HCT116 (cell line): ENCODE measurements around the gene LRBA. TPM values are rescaled to one million over a fixed set of nuclear protein-coding genes. Genes with fewer than 3 reads are reported as not detected.

Experiments used
- ATAC-seq: fragments of 200-7000 bp; cut with Tn5 transposase; 2 replicates; pipeline ENCODE4 v1.9.1; 2020; ENCODE audit warnings: mild to moderate bottlenecking, moderate library complexity
- BruUV-seq: library from RNA; stranded (reverse); fragments of 400-500 nt; replicated peaks from 2 replicates; lab custom pipeline; 2021; lab: Mats Ljungman, UMichigan
- CTCF ChIA-PET: fragments of 300-600 bp; sonication (Branson Sonifier 250); formaldehyde crosslinking; loops from one replicate; lab custom pipeline; 2021; ENCODE audit warnings: antibody characterized with exemption; lab: Charles Lee
- POLR2A ChIA-PET: fragments of 300-600, 350-600 bp; sonication (Branson Sonifier 250); formaldehyde crosslinking; loops from one replicate; lab custom pipeline; 2021; ENCODE audit warnings: antibody characterized with exemption; lab: Charles Lee
- RAD21 ChIA-PET, 2 experiments: fragments of 300-600 bp; sonication (Branson Sonifier 250); formaldehyde crosslinking; loops; one replicate each; lab custom pipeline; 2023; ENCODE audit warnings: low total read pairs in 2 of 2; ENCODE audit not compliant: uncharacterized antibody in 2 of 2, unreplicated experiment in 2 of 2, low non-redundant PET in 1 of 2; lab: Charles Lee
- DNase-seq: peaks from one replicate; pipeline ENCODE4 v3.0.0-alpha.2; 2010; ENCODE audit warnings: low read depth, low spot score
- H2AFZ ChIP-seq: fragments of 200-600 bp; shearing (Covaris generic), sonication (generic); 2 replicates; pipeline ENCODE4 v1.6.1; 2017; ENCODE audit warnings: low read depth, mixed run types, mixed read lengths, antibody characterized with exemption, low read length; ENCODE audit not compliant: poor library complexity, severe bottlenecking
- H3K27ac ChIP-seq: 2 replicates; pipeline ENCODE4 v1.5.1; 2012; ENCODE audit warnings: low read depth, low read length
- H3K27me3 ChIP-seq: fragments of 200-600 bp; sonication (generic); 2 replicates; pipeline ENCODE4 v1.6.1; 2016; ENCODE audit warnings: mixed run types, low read length, mixed read lengths; ENCODE audit not compliant: insufficient read depth
- H3K36me3 ChIP-seq, 2 experiments: fragments of 200-500 bp in 1 of 2; fragments of 200-600 bp in 1 of 2; sonication (Bioruptor generic) in 1 of 2; sonication (generic) in 1 of 2; 2 replicates each; pipeline versions ENCODE4 v1.5.1 to v1.6.1; 2014 to 2016; ENCODE audit warnings: low read length in 2 of 2, inconsistent platforms in 1 of 2, mixed read lengths in 1 of 2, mixed run types in 1 of 2; ENCODE audit not compliant: insufficient read depth in 2 of 2, control insufficient read depth in 1 of 2
- H3K4me1 ChIP-seq, 2 experiments: fragments of 200-600 bp in 1 of 2; sonication (generic) in 1 of 2; 2 replicates each; pipeline versions ENCODE4 v1.5.1 to v1.6.1; 2012 to 2017; ENCODE audit warnings: low read length in 2 of 2, inconsistent platforms in 1 of 2, mild to moderate bottlenecking in 1 of 2, mixed read lengths in 1 of 2, mixed run types in 1 of 2, moderate library complexity in 1 of 2; ENCODE audit not compliant: insufficient read depth in 2 of 2, control insufficient read depth in 1 of 2
- H3K4me2 ChIP-seq: fragments of 200-600 bp; sonication (generic); 2 replicates; pipeline ENCODE4 v1.6.1; 2017; ENCODE audit warnings: mixed run types, low read length, mixed read lengths
- H3K4me3 ChIP-seq, 2 experiments: fragments of 200-600 bp in 1 of 2; sonication (generic) in 1 of 2; replicated peaks in 1 of 2; 2 replicates each; pipeline ENCODE4 v1.5.1; 2011 to 2016; ENCODE audit warnings: low read length in 2 of 2, control low read depth in 1 of 2, low read depth in 1 of 2, mild to moderate bottlenecking in 1 of 2, mixed read lengths in 1 of 2, mixed run types in 1 of 2
- H3K79me2 ChIP-seq: fragments of 200-600 bp; sonication (generic); 2 replicates; pipeline ENCODE4 v1.6.1; 2017; ENCODE audit warnings: mild to moderate bottlenecking, mixed run types, low read length, moderate library complexity, mixed read lengths; ENCODE audit not compliant: insufficient read depth
- H3K9ac ChIP-seq: fragments of 200-600 bp; sonication (generic); 2 replicates; pipeline ENCODE4 v1.6.1; 2016; ENCODE audit warnings: low read length, mixed read lengths
- H3K9me2 ChIP-seq: fragments of 200-600 bp; sonication (generic), shearing (Covaris generic); 2 replicates; pipeline ENCODE4 v1.6.1; 2017; ENCODE audit warnings: mixed run types, mild to moderate bottlenecking, moderate library complexity; ENCODE audit not compliant: insufficient read depth
- H3K9me3 ChIP-seq, 2 experiments: fragments of 200-500 bp in 1 of 2; fragments of 200-600 bp in 1 of 2; sonication (Bioruptor generic) in 1 of 2; sonication (generic) in 1 of 2; 2 replicates each; pipeline ENCODE4 v1.6.1; 2014 to 2017; ENCODE audit warnings: low read length in 2 of 2, mixed read lengths in 2 of 2, inconsistent platforms in 1 of 2, low read depth in 1 of 2, mild to moderate bottlenecking in 1 of 2, mixed run types in 1 of 2, moderate library complexity in 1 of 2; ENCODE audit not compliant: control insufficient read depth in 1 of 2, insufficient read depth in 1 of 2
- H4K20me1 ChIP-seq: fragments of 200-600 bp; sonication (generic), shearing (Covaris generic); 2 replicates; pipeline ENCODE4 v1.6.1; 2017; ENCODE audit warnings: mixed run types, mild to moderate bottlenecking, moderate library complexity; ENCODE audit not compliant: insufficient read depth
- CBX3 ChIP-seq: IDR thresholded peaks from 2 replicates; pipeline ENCODE4 v1.6.1; 2012; ENCODE audit warnings: low read depth
- CEBPB ChIP-seq: IDR thresholded peaks from 2 replicates; pipeline ENCODE4 v1.6.1; 2012; ENCODE audit warnings: low read depth
- EGR1 ChIP-seq: IDR thresholded peaks from 2 replicates; pipeline ENCODE4 v1.6.1; 2012; ENCODE audit warnings: low read depth
- ELF1 ChIP-seq: IDR thresholded peaks from 2 replicates; pipeline ENCODE4 v1.6.1; 2012; ENCODE audit warnings: low read depth, borderline replicate concordance
- EZH2 ChIP-seq: fragments of 200-600 bp; sonication (generic); IDR thresholded peaks from 2 replicates; pipeline ENCODE4 v1.6.1; 2017; ENCODE audit warnings: antibody characterized with exemption, mixed run types
- EZH2phosphoT487 ChIP-seq: fragments of 200-600 bp; IDR thresholded peaks from 2 replicates; pipeline ENCODE4 v1.6.1; 2018; ENCODE audit warnings: antibody characterized with exemption, borderline replicate concordance
- FOSL1 ChIP-seq: IDR thresholded peaks from 2 replicates; pipeline ENCODE4 v1.6.1; 2012; ENCODE audit warnings: low read depth
- JUND ChIP-seq: IDR thresholded peaks from 2 replicates; pipeline ENCODE4 v1.6.1; 2012
- RAD21 ChIP-seq: IDR thresholded peaks from 2 replicates; pipeline ENCODE4 v1.6.1; 2012; ENCODE audit warnings: low read depth, mild to moderate bottlenecking
- SIN3A ChIP-seq: IDR thresholded peaks from 2 replicates; pipeline ENCODE4 v1.6.1; 2012; ENCODE audit warnings: low read depth
- SP1 ChIP-seq: IDR thresholded peaks from 2 replicates; pipeline ENCODE4 v1.6.1; 2012; ENCODE audit warnings: low read depth
- TCF7L2 ChIP-seq: IDR thresholded peaks from 2 replicates; pipeline ENCODE4 v1.7.0; 2011; ENCODE audit warnings: borderline replicate concordance, inconsistent platforms; ENCODE audit not compliant: insufficient read depth, insufficient read length; ENCODE audit errors: extremely low read depth
- YY1 ChIP-seq: IDR thresholded peaks from 2 replicates; pipeline ENCODE4 v1.6.1; 2011; ENCODE audit warnings: low read length, low read depth, moderate library complexity, mild to moderate bottlenecking; ENCODE audit not compliant: insufficient replicate concordance; ENCODE audit errors: extremely low read depth
- ZFX ChIP-seq: fragments of 450-650 bp; IDR thresholded peaks from 2 replicates; pipeline ENCODE4 v1.6.1; 2017
- ZNF274 ChIP-seq: fragments of 200-500 bp; sonication (Bioruptor generic); IDR thresholded peaks from 2 replicates; pipeline ENCODE4 v1.6.1; 2014; ENCODE audit warnings: mild to moderate bottlenecking, low read depth, low read length, inconsistent platforms
- intact Hi-C: fragments of 100-400 bp; cut with micrococcal nuclease; formaldehyde crosslinking; loops from 2 replicates; pipeline ENCODE4 v1.10.0; 2022
- total RNA-seq: library from RNA; stranded (reverse); gene quantifications from one replicate; pipeline ENCODE4 v1.2.1, GENCODE V29; 2021; ENCODE audit not compliant: unreplicated experiment
- TF ChIP-seq, protein P1 (sequence below): IDR thresholded peaks from 2 replicates; pipeline ENCODE4 v1.6.1; 2012
- TF ChIP-seq, protein P2 (sequence below), 3 experiments: fragments of 200-600 bp in 1 of 3; sonication (generic) in 1 of 3; IDR thresholded peaks in 2 of 3; conservative IDR thresholded peaks in 1 of 3; 2 replicates each; pipeline ENCODE4 v1.5.1; 2012 to 2017; ENCODE audit warnings: low read depth in 2 of 3, low read length in 2 of 3, antibody characterized with exemption in 1 of 3, borderline replicate concordance in 1 of 3, control low read depth in 1 of 3, mild to moderate bottlenecking in 1 of 3, mixed read lengths in 1 of 3, mixed run types in 1 of 3, moderate library complexity in 1 of 3; ENCODE audit not compliant: insufficient read depth in 1 of 3
- TF ChIP-seq, protein P3 (sequence below): IDR thresholded peaks from 2 replicates; pipeline ENCODE4 v1.6.1; 2011; ENCODE audit warnings: mild to moderate bottlenecking, low read length, moderate library complexity; ENCODE audit not compliant: insufficient replicate concordance; ENCODE audit errors: extremely low read depth

The LRBA gene
- total RNA-seq, 1 experiment from 2014 or later, result 79.8 TPM

DNA sequence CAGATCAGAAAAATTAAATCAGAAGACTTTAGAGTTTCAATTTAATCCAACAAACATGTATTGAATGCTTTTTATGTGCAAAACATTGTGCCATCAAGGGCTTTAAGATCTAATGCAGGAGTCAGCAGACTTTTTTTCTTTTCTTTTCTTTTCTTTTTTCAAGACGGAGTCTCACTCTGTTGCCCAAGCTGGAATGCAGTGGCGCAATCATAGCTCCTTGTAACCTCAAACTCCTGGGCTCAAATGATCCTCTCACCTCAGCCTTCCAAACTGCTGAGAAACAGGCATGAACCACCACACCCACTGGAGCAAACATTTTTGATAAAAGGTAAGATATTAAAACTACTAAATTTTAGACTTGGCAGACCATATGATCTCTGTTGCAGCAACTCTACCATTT lies 24.6 kb upstream of the LRBA start:
- Histone ChIP-seq H3K4me2 (no peak overlapping the region), H3K27me3 (no peaks in the 10 kb centered on the region), H3K36me3 (no peaks in the 10 kb centered on the region), H4K20me1 (no peaks in the 10 kb centered on the region), H3K27ac (no peak overlapping the region), H3K9me2 (no peaks in the 10 kb centered on the region), H3K4me1 (no peaks in the 10 kb centered on the region), H2AFZ (no peak overlapping the region), H3K9me3 (no peaks in the 10 kb centered on the region), H3K4me3 (no peak overlapping the region), H3K79me2 (no peaks in the 10 kb centered on the region), H3K9ac (no peak overlapping the region)
- TF ChIP-seq EGR1 (no peak), CEBPB (no peak), TCF7L2 (no peak), EZH2phosphoT487 (no peak), ZFX (no peak), ZNF274 (no peak), EZH2 (no peak), SIN3A (no peak)
- ChIA-PET RAD21 (no interaction called here), CTCF (no interaction called here), POLR2A (no interaction called here)
- intact Hi-C loops, result no loop called here
- DNase-seq (no peak), ATAC-seq (no peak)
- no TSS peak for BruUV-seq

DNA sequence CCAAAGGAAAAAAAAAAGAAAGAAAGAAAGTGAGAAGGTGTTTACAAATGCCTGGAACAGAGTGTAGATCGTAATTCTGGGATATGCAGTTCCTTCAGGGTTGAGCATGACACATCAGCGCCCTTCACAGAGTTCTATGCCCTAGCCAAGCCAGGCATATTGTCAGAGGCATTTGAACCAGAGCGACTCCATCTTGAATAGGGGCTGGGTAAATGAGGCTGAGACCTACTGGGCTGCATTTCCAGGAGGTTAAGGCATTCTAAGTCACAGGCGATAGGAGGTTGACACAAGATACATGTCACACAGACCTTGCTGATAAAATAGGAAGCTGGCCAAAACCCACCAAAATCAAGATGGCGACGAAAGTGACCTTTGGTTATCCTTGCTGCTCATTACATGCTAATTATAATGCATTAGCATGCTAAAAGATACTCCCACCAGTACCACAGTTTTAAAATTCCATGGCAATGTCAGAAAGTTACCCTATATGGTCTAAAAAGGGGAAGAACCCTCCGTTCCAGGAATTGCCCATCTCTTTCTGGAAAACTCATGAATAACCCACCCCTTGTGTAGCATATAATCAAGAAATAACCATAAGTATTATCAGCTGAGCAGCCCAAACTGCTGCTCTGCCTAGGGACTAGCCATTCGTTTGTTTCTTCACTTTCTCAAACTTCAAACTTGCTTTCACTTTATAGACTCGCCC lies 23.5 kb upstream of the LRBA start:
- Histone ChIP-seq H2AFZ (no peak overlapping the region), H3K79me2 (no peaks in the 10 kb centered on the region), H3K27ac (no peak overlapping the region), H3K4me2 (no peak overlapping the region), H3K36me3 (no peaks in the 10 kb centered on the region), H3K9me3 (no peaks in the 10 kb centered on the region), H3K9ac (no peak overlapping the region), H3K4me1 (no peaks in the 10 kb centered on the region), H3K4me3 (no peak overlapping the region), H3K27me3 (no peaks in the 10 kb centered on the region), H3K9me2 (no peaks in the 10 kb centered on the region), H4K20me1 (no peaks in the 10 kb centered on the region)
- BruUV-seq, result no TSS peak
- intact Hi-C loops, result no loop called here
- ATAC-seq, result no peak
- ChIA-PET CTCF (no interaction called here), POLR2A (no interaction called here), RAD21 (no interaction called here)
- no peak for DNase-seq
- TF ChIP-seq FOSL1, result no peak
- TF ChIP-seq, protein P1, sequence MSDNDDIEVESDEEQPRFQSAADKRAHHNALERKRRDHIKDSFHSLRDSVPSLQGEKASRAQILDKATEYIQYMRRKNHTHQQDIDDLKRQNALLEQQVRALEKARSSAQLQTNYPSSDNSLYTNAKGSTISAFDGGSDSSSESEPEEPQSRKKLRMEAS, result no peak
- TF ChIP-seq YY1, result no peak
- TF ChIP-seq, protein P2, sequence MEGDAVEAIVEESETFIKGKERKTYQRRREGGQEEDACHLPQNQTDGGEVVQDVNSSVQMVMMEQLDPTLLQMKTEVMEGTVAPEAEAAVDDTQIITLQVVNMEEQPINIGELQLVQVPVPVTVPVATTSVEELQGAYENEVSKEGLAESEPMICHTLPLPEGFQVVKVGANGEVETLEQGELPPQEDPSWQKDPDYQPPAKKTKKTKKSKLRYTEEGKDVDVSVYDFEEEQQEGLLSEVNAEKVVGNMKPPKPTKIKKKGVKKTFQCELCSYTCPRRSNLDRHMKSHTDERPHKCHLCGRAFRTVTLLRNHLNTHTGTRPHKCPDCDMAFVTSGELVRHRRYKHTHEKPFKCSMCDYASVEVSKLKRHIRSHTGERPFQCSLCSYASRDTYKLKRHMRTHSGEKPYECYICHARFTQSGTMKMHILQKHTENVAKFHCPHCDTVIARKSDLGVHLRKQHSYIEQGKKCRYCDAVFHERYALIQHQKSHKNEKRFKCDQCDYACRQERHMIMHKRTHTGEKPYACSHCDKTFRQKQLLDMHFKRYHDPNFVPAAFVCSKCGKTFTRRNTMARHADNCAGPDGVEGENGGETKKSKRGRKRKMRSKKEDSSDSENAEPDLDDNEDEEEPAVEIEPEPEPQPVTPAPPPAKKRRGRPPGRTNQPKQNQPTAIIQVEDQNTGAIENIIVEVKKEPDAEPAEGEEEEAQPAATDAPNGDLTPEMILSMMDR (IDR thresholded peaks at IDR 0.05 in 2 of 3, conservative IDR thresholded peaks at IDR 0.05 in 1 of 3; ENCODE audit: borderline replicate concordance in 1 of 3, insufficient read depth in 1 of 3, low read depth in 2 of 3, low read length in 2 of 3), result no peak
- TF ChIP-seq JUND, result no peak
- no peak for TF ChIP-seq RAD21
- no peak for TF ChIP-seq SP1
- TF ChIP-seq CEBPB, result no peak
- no peak for TF ChIP-seq ELF1
- no peak for TF ChIP-seq CBX3
- no peak for TF ChIP-seq ZFX
- TF ChIP-seq SIN3A, result no peak
- no peak for TF ChIP-seq EZH2phosphoT487
- TF ChIP-seq, protein P3, sequence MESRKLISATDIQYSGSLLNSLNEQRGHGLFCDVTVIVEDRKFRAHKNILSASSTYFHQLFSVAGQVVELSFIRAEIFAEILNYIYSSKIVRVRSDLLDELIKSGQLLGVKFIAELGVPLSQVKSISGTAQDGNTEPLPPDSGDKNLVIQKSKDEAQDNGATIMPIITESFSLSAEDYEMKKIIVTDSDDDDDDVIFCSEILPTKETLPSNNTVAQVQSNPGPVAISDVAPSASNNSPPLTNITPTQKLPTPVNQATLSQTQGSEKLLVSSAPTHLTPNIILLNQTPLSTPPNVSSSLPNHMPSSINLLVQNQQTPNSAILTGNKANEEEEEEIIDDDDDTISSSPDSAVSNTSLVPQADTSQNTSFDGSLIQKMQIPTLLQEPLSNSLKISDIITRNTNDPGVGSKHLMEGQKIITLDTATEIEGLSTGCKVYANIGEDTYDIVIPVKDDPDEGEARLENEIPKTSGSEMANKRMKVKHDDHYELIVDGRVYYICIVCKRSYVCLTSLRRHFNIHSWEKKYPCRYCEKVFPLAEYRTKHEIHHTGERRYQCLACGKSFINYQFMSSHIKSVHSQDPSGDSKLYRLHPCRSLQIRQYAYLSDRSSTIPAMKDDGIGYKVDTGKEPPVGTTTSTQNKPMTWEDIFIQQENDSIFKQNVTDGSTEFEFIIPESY, result no peak
